GM19193 (cell line): ENCODE results near the gene TRIM2.

Experiments used
- POLR2A ChIP-seq: IDR thresholded peaks from 4 replicates; pipeline ENCODE4 v1.6.1; 2011; ENCODE audit not compliant: insufficient read depth, insufficient read length; ENCODE audit errors: extremely low read depth

Gene TRIM2

GRCh38 chr4:153228512-153229140 is 24.4 kb downstream of the TRIM2 start:
- TF ChIP-seq POLR2A, result no peak

- no peak for TF ChIP-seq POLR2A
Observed at GRCh38 chr4:153229545-153229944, 25.3 kb downstream of the TRIM2 start.

- no peak for TF ChIP-seq POLR2A
Observed at GRCh38 chr4:153232768-153233167, 28.5 kb downstream of the TRIM2 start.

- TF ChIP-seq POLR2A, result no peak
Observed at GRCh38 chr4:153233761-153234371, 29.6 kb downstream of the TRIM2 start.

GRCh38 chr4:153234885-153235284 is 30.6 kb downstream of the TRIM2 start:
- no peak for TF ChIP-seq POLR2A

GRCh38 chr4:153238135-153238919 is 34.1 kb downstream of the TRIM2 start:
- TF ChIP-seq POLR2A, result no peak

- no peak for TF ChIP-seq POLR2A
Observed at GRCh38 chr4:153239409-153239808, 35.2 kb downstream of the TRIM2 start.

- TF ChIP-seq POLR2A, result no peak
Observed at GRCh38 chr4:153241295-153241694, 37.1 kb downstream of the TRIM2 start.

GRCh38 chr4:153241970-153242838 is 38.0 kb downstream of the TRIM2 start:
- no peak for TF ChIP-seq POLR2A

- no peak for TF ChIP-seq POLR2A
Observed at GRCh38 chr4:153242839-153243324, 38.6 kb downstream of the TRIM2 start.

GRCh38 chr4:153243468-153243867 is 39.2 kb downstream of the TRIM2 start:
- TF ChIP-seq POLR2A, result no peak

GRCh38 chr4:153244969-153245368 is 40.7 kb downstream of the TRIM2 start:
- no peak for TF ChIP-seq POLR2A

- TF ChIP-seq POLR2A, result no peak
Observed at GRCh38 chr4:153245775-153246174, 41.5 kb downstream of the TRIM2 start.

GRCh38 chr4:153246446-153247115 is 42.3 kb downstream of the TRIM2 start:
- no peak for TF ChIP-seq POLR2A
